Mesenchymal stem cell (in vitro differentiated cells and primary cell): Measurements from ENCODE around the gene TMEM178B.

Source experiments
- DNase-seq: peaks from one replicate; pipeline ENCODE4 v3.0.0-alpha.2; 2013
- H2AFZ ChIP-seq: one replicate; pipeline ENCODE4 v1.6.1; 2013; ENCODE audit warnings: low read depth, mild to moderate bottlenecking, control low read depth, inconsistent platforms, low read length, moderate library complexity
- H2AK5ac ChIP-seq: 2 replicates; pipeline ENCODE4 v1.6.1; 2013; ENCODE audit warnings: low read length, moderate library complexity, mild to moderate bottlenecking, inconsistent platforms; ENCODE audit not compliant: severe bottlenecking
- H2BK120ac ChIP-seq: one replicate; pipeline ENCODE4 v1.6.1; 2013; ENCODE audit warnings: low read depth, mild to moderate bottlenecking, inconsistent platforms, low read length, moderate library complexity
- H2BK12ac ChIP-seq, 2 experiments: one replicate each; pipeline ENCODE4 v1.6.1; 2013; ENCODE audit warnings: inconsistent platforms in 2 of 2, low read length in 2 of 2, mild to moderate bottlenecking in 2 of 2, moderate library complexity in 2 of 2, control low read depth in 1 of 2
- H2BK15ac ChIP-seq: one replicate; pipeline ENCODE4 v1.6.1; 2013; ENCODE audit warnings: mild to moderate bottlenecking, low read depth, inconsistent platforms; ENCODE audit not compliant: poor library complexity, severe bottlenecking
- H2BK5ac ChIP-seq: 2 replicates; pipeline ENCODE4 v1.6.1; 2013; ENCODE audit warnings: low read depth, mild to moderate bottlenecking, low read length, control low read depth, inconsistent platforms; ENCODE audit not compliant: poor library complexity, severe bottlenecking
- H3K14ac ChIP-seq, 2 experiments: one replicate each; pipeline ENCODE4 v1.6.1; 2013; ENCODE audit warnings: inconsistent platforms in 2 of 2, low read length in 2 of 2, control low read depth in 1 of 2, mild to moderate bottlenecking in 1 of 2, moderate library complexity in 1 of 2
- H3K18ac ChIP-seq, 2 experiments: one replicate each; pipeline ENCODE4 v1.6.1; 2013; ENCODE audit warnings: inconsistent platforms in 2 of 2, low read length in 2 of 2, control low read depth in 1 of 2, low read depth in 1 of 2, mild to moderate bottlenecking in 1 of 2
- H3K23ac ChIP-seq, 2 experiments: one replicate each; pipeline ENCODE4 v1.6.1; 2013; ENCODE audit warnings: inconsistent platforms in 2 of 2, low read length in 2 of 2, mild to moderate bottlenecking in 2 of 2, moderate library complexity in 2 of 2, control low read depth in 1 of 2
- H3K27ac ChIP-seq: 2 replicates; pipeline ENCODE4 v1.5.1; 2013; ENCODE audit warnings: mild to moderate bottlenecking, moderate library complexity, low read length, control low read depth, inconsistent platforms; ENCODE audit not compliant: poor library complexity, severe bottlenecking
- H3K27me3 ChIP-seq, 2 experiments: 2 replicates each; pipeline versions ENCODE4 v1.6.1 to v1.7.0; 2013; ENCODE audit warnings: low read length in 2 of 2, mild to moderate bottlenecking in 2 of 2, moderate library complexity in 2 of 2, control low read depth in 1 of 2, inconsistent platforms in 1 of 2; ENCODE audit not compliant: control insufficient read depth in 1 of 2, insufficient read depth in 1 of 2
- H3K36me3 ChIP-seq, 2 experiments: 2 replicates each; pipeline versions ENCODE4 v1.6.1 to v1.7.0; 2013; ENCODE audit warnings: low read length in 2 of 2, control low read depth in 1 of 2, inconsistent platforms in 1 of 2, low read depth in 1 of 2, mild to moderate bottlenecking in 1 of 2; ENCODE audit not compliant: insufficient read depth in 2 of 2, control insufficient read depth in 1 of 2
- H3K4ac ChIP-seq, 2 experiments: one replicate each; pipeline ENCODE4 v1.6.1; 2013; ENCODE audit warnings: inconsistent platforms in 2 of 2, low read length in 2 of 2, mild to moderate bottlenecking in 2 of 2, moderate library complexity in 2 of 2, control low read depth in 1 of 2, low read depth in 1 of 2
- H3K4me1 ChIP-seq: 2 replicates; pipeline ENCODE4 v1.6.1; 2013; ENCODE audit warnings: low read depth, low read length, control low read depth; ENCODE audit not compliant: control insufficient read depth, insufficient read depth
- H3K4me2 ChIP-seq: 2 replicates; pipeline ENCODE4 v1.6.1; 2013; ENCODE audit warnings: low read length, mild to moderate bottlenecking, inconsistent platforms; ENCODE audit not compliant: poor library complexity, severe bottlenecking
- H3K4me3 ChIP-seq, 2 experiments: 2 replicates each; pipeline versions ENCODE4 v1.5.1 to v1.7.0; 2013; ENCODE audit warnings: low read length in 2 of 2, mild to moderate bottlenecking in 2 of 2, control low read depth in 1 of 2, low read depth in 1 of 2; ENCODE audit not compliant: insufficient read depth in 1 of 2
- H3K79me1 ChIP-seq: replicated peaks from 2 replicates; pipeline ENCODE4 v1.6.1; 2013; ENCODE audit warnings: mild to moderate bottlenecking, control low read depth, low read length, inconsistent platforms; ENCODE audit not compliant: poor library complexity, severe bottlenecking
- H3K9ac ChIP-seq: 2 replicates; pipeline ENCODE4 v1.7.0; 2013; ENCODE audit warnings: mild to moderate bottlenecking, low read length, moderate library complexity
- H3K9me3 ChIP-seq: 2 replicates; pipeline ENCODE4 v1.7.0; 2013; ENCODE audit warnings: mild to moderate bottlenecking, low read length; ENCODE audit not compliant: control insufficient read depth
- H4K8ac ChIP-seq: one replicate; pipeline ENCODE4 v1.6.1; 2013; ENCODE audit warnings: inconsistent platforms, mild to moderate bottlenecking, low read length, moderate library complexity
- H4K91ac ChIP-seq: one replicate; pipeline ENCODE4 v1.6.1; 2013; ENCODE audit warnings: mild to moderate bottlenecking, low read length, inconsistent platforms
- WGBS: methylation state at CpG from one replicate; pipeline ENCODE4 v1.1.7; 2013; ENCODE audit warnings: mixed read lengths; 5-methylcytosine and 5-hydroxymethylcytosine counted together

Gene TMEM178B

GRCh38 chr7:141280100-141280499 lies 206.2 kb downstream of the TMEM178B start:
- WGBS: 70% methylated on average over 3 of the region's 3 CpGs
- Histone ChIP-seq H3K14ac (no peak overlapping the region), H2BK5ac (no peak overlapping the region), H2AK5ac (no peak overlapping the region), H2AFZ (no peak overlapping the region), H2BK12ac (no peak overlapping the region), H3K27me3 (no peaks in the 10 kb centered on the region), H3K4ac (no peak overlapping the region), H3K9ac (no peak overlapping the region), H3K27ac (no peak overlapping the region), H3K4me1 (no peaks in the 10 kb centered on the region), H3K9me3 (no peaks in the 10 kb centered on the region), H3K4me3 (no peak overlapping the region), H4K91ac (no peak overlapping the region), H3K36me3 (no peaks in the 10 kb centered on the region), H3K4me2 (no peak overlapping the region), H4K8ac (no peak overlapping the region), H3K79me1 (peaks cover 11% of the 10 kb centered on the region), H2BK120ac (no peak overlapping the region), H2BK15ac (no peak overlapping the region), H3K23ac (no peak overlapping the region), H3K18ac (no peak overlapping the region)
- DNase-seq: no peak

GRCh38 chr7:141281311-141281710 lies 207.4 kb downstream of the TMEM178B start:
- DNase-seq: no peak
- H3K23ac ChIP-seq: no peak overlapping the region
- H4K91ac ChIP-seq: no peak overlapping the region
- no peak overlapping the region for H3K27ac ChIP-seq
- H2BK5ac ChIP-seq: no peak overlapping the region
- H3K14ac ChIP-seq: no peak overlapping the region
- no peaks in the 10 kb centered on the region for H3K9me3 ChIP-seq
- H2BK120ac ChIP-seq: no peak overlapping the region
- peaks cover 11% of the 10 kb centered on the region for H3K79me1 ChIP-seq
- H3K4me3 ChIP-seq: no peak overlapping the region
- H3K4ac ChIP-seq: no peak overlapping the region
- H3K9ac ChIP-seq: no peak overlapping the region
- H3K4me1 ChIP-seq: no peaks in the 10 kb centered on the region
- H2AK5ac ChIP-seq: no peak overlapping the region
- H3K18ac ChIP-seq: no peak overlapping the region
- no peak overlapping the region for H2AFZ ChIP-seq
- no peak overlapping the region for H4K8ac ChIP-seq
- WGBS: 77% methylated on average over 7 of the region's 7 CpGs
- no peak overlapping the region for H2BK12ac ChIP-seq
- H3K27me3 ChIP-seq: no peaks in the 10 kb centered on the region
- no peak overlapping the region for H2BK15ac ChIP-seq
- no peak overlapping the region for H3K4me2 ChIP-seq
- no peaks in the 10 kb centered on the region for H3K36me3 ChIP-seq

GRCh38 chr7:141286522-141286921 lies 212.7 kb downstream of the TMEM178B start:
- Histone ChIP-seq H3K4me1 (no peaks in the 10 kb centered on the region), H3K27ac (no peak overlapping the region), H2BK12ac (no peak overlapping the region), H3K18ac (no peak overlapping the region), H2AFZ (no peak overlapping the region), H3K4me2 (no peak overlapping the region), H4K8ac (no peak overlapping the region), H3K27me3 (peaks cover 0 to 6% of the 10 kb centered on the region in 2 experiments), H2BK5ac (no peak overlapping the region), H4K91ac (no peak overlapping the region), H3K9me3 (no peaks in the 10 kb centered on the region), H3K4ac (no peak overlapping the region), H3K14ac (no peak overlapping the region), H3K23ac (no peak overlapping the region), H2BK120ac (no peak overlapping the region), H3K79me1 (peaks cover 6% of the 10 kb centered on the region), H2AK5ac (no peak overlapping the region), H3K4me3 (no peak overlapping the region), H3K36me3 (no peaks in the 10 kb centered on the region), H2BK15ac (no peak overlapping the region), H3K9ac (no peak overlapping the region)
- 83% methylated on average over 2 of the region's 3 CpGs for WGBS
- no peak for DNase-seq

- no peak overlapping the region for H3K9ac ChIP-seq
- H3K18ac ChIP-seq: no peak overlapping the region
- no peak overlapping the region for H3K4ac ChIP-seq
- H2BK120ac ChIP-seq: no peak overlapping the region
- peaks cover 1% of the 10 kb centered on the region for H3K79me1 ChIP-seq
- 73% methylated on average over 5 of the region's 5 CpGs for WGBS
- H2BK5ac ChIP-seq: no peak overlapping the region
- H4K91ac ChIP-seq: no peak overlapping the region
- H4K8ac ChIP-seq: no peak overlapping the region
- no peak for DNase-seq
- no peak overlapping the region for H2BK12ac ChIP-seq
- H2AK5ac ChIP-seq: no peak overlapping the region
- H3K27me3 ChIP-seq: peaks cover 0 to 6% of the 10 kb centered on the region in 2 experiments
- no peak overlapping the region for H3K23ac ChIP-seq
- no peaks in the 10 kb centered on the region for H3K9me3 ChIP-seq
- no peak overlapping the region for H3K27ac ChIP-seq
- no peak overlapping the region for H3K4me2 ChIP-seq
- no peaks in the 10 kb centered on the region for H3K36me3 ChIP-seq
- no peak overlapping the region for H2BK15ac ChIP-seq
- no peak overlapping the region for H3K4me3 ChIP-seq
- no peaks in the 10 kb centered on the region for H3K4me1 ChIP-seq
- H3K14ac ChIP-seq: no peak overlapping the region
- H2AFZ ChIP-seq: no peak overlapping the region
Observed at GRCh38 chr7:141287936-141288335, 214.1 kb downstream of the TMEM178B start.
